Stimulated activated CD4-positive, alpha-beta T cell treated with anti-CD3 and anti-CD28 coated beads, Interleukin-12 subunit alpha, Interleukin-12 subunit beta, amount 100 ng/mL, for 48 hours (primary cell): ENCODE measurements around the gene MYH1.

ENCODE experiments used
- DNase-seq, 3 donors: peaks; one replicate each; pipeline ENCODE4 v3.0.0-alpha.2; 2020; ENCODE audit warnings: low read depth in 2 of 3, low spot score in 1 of 3

The MYH1 gene

DNA sequence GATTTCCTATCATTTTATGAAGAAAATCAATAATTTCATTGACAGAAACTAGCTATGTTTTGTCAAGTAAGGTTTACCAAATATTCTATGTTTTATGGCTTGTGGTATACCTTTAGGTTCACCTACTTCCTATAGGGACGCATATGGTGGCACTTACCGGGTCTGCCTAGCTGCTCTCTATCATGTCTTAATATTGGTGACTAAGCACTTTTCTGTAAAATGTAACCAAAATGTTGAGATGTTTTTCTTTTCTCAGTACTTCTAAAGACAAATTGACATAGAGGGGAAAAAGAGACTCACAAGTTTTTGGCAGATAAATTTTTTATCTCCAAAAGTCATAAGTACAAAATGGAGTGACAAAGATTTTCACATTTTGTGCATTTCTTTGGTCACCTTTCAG lies 26.3 kb downstream of the MYH1 start:
- DNase-seq, result no peak

DNA sequence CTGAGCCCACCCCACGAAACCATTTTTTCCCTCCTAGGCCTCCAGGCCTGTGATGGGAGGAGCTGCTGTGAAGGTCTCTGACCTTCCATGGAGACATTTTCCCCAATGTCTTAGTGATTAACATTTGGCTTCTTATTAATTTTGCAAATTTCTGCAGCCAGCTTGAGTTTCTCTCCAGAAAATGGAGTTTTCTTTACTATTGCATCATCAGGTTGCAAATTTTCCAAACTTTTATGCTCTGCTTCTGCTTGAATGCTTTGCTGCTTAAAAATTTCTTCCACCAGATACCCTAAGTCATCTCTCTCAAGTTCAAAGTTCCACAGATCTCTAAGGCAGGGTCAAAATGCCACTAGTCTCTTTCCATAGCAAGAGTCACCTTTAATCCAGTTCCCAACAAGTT lies 36.1 kb downstream of the MYH1 start:
- no peak for DNase-seq

DNA sequence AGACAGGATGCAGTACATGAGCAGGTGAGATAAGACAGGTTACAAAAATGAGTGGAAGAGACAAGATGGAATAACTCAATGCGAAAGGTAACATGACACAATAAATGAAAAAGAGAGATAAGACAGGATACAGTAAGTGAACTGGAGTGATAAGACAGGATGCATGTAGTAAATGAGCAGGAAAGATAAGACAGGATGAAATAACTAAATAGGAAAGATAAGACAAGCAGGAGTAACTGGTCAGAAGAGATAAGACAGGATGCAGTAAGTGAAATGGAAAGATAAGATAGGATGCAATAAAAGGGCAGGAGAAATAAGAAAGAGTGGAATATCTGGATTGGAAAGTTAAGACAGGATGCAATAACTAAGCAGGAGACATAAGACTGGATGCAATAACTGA lies 40.6 kb downstream of the MYH1 start:
- no peak for DNase-seq

DNA sequence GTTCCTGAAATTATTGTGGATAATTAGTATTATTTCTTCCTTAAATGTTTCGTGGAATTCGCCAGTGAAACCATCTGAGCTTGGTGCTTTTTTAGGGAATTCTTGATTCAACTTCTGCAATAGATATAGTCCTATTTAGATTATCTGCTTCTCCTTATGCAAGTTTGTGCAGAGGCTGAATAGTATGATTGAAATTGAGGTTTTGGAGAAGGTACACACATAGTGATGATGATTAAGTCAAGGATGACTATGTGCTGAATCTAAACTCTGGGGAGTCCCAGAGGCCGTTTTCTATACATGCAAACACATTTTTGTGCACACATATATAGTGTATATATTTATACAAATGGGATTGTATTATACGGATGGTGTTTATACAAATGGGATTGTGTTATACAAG lies 43.8 kb downstream of the MYH1 start:
- no peak for DNase-seq

DNA sequence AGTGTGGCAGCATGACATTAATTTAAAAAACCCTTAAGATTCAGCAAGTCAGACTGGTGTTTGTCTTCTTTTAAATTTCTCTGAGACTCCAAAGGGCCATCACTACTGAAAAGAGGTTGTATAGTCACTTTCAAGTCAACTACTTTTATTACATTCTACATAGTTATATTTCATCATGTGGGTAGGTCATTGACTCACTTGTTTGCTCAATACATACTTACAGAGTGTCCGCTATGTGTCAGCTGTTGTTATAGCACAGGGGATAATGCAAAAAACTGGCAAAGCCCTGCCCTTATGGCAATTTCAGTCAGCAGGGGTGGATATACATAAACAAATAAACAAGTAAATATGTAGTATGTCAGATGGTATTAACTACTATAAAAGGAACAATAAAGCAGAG lies 46.5 kb downstream of the MYH1 start:
- DNase-seq, result no peak

DNA sequence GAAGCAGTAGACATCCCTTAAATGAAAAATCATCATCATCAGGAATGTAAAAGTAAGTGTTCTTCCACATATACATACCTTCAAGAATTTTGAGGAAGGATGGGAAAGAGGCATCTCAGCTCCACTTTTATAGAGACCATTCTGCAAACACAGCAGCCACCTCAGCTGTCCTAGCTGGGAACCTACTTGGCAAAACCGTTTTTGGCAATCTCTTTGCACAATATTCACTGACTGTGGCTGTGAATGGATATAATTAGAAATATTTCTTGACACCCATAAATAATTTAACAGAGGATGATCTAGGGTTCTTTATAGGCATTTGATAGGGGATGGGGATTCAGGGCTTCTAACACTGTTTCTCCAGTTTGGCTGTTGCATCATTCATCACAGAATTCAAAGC lies 48.9 kb downstream of the MYH1 start, which contains the start of gene MYH4:
MYH4 (minus strand) TSS at position 101 of the 400 bp plus-strand sequence. CDS start 2,814 bp downstream, outside the sequence.
- DNase-seq, result no peak

DNA sequence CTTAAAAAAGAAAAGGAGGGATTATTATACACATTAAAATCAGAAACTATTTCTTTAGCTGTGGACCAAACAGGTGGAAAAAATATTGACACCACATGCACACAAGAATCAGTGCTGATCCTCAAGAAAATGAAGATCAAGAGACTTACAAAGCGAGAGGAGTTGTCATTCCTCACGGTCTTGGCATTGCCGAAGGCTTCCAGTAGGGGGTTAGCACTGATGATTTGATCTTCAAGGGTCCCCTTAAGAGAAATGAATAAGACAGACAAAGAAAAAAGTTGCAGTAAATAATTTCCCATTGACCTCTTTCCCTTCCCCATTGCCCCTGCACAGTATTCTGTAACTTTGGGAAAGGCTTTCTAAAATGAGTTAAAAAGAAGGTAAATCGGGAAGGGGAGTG lies 54.9 kb downstream of the MYH1 start:
- no peak for DNase-seq

DNA sequence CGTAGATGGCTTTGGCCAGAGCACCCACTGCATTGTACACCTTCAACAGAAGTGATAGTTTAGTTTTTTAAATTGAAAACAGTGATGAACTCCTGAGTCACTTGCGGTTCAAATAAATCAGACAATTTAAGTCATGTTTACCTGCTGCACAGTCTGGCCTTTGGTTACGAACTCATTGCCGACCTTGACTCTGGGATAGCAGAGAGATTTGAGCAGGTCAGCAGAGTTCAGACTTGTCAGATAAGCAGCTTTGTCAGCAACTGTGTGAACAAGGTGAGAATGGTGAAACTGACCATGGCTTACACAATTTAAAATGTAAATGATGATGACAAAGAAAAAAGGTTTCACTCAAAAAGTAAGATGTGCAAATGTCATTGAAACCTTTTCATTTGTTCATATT lies 58.3 kb downstream of the MYH1 start:
- no peak for DNase-seq

DNA sequence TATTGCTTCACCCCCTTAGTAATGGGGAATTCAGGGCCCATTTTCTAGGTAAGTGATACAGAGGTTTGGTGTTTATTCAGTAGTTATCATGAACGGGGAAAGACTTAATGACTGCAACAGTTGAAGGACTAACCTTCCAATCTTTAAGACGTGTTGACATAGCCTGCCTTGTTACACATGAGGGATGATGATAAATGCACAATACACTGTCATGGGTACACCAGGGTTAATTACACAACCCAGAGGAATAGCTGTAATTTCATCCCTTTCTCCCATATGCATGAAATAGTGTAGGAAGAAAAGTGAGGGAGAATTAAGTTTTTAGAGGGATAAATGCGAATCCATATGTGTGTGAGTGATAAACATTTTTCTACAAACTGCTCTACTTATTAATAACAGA lies 59.6 kb downstream of the MYH1 start:
- no peak for DNase-seq

DNA sequence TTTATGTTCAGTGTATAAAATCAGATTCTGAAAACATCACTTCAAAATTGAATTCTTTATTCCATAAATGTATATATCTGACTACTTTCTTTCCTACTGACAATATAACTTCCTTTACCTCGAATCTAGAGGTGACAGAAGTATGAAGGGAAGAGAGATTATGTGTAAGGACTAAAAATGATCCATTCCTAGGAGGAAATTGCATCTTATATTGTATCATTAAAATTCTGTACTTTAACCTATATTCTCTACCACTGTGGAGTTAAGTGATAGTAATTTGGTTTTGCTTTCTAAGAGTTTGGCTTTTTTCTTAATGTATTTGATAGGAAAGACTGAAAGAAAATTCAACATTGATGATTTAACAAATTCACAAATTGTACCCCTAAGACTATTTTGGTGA lies 60.4 kb downstream of the MYH1 start:
- DNase-seq, result no peak

DNA sequence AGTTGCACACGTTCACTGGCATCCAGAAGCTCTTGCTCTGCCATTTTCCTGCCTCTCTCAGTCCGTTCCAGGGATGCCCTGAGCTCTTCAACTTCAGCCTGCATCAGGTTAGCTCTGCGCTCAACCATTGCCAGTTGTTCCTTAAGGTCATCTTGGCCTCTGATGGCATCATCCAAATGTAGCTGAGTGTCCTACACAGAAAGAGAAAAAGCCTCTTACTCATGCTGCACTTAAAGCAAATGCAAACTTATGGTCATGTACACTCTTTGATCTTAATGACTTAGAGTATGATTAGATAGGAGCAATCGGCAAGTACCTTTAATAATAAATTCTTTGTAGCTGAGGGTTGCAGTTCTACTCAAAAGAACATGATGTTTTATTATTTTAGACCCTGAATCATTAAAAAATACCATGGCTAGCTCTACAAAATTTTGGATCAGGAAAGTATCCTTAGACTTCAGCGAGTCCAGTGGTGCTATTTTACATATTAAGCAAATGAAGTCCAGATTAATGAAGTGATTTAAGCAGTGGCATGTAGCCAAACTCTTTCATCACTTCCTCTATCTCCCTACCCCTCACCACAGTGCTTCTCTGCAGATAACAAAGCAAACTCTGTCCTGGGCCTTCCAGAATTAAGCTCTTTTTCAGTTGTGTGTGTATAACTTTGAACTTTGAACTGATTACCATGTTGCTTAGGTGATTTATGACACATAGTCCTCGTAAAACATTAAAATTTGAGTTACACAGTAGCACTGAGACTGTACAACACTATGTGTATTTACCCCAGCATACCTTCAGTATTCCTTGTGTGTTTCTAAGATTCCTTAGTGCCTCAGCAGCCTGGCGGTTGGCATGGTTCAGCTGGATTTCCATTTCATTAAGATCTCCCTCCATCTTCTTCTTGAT lies 71.1 kb downstream of the MYH1 start:
- DNase-seq, result no peak
